ENCODE results near the gene SPACA5B.
A peak's percentile ranks its signal among the peaks of the same experiment; 100 is the strongest.
"Not testable (repeated sequence)": the region's sequence is repeated elsewhere in the genome, so short reads cannot be mapped to it uniquely, and the experiment has no call there.

SPACA5B gene

DNA sequence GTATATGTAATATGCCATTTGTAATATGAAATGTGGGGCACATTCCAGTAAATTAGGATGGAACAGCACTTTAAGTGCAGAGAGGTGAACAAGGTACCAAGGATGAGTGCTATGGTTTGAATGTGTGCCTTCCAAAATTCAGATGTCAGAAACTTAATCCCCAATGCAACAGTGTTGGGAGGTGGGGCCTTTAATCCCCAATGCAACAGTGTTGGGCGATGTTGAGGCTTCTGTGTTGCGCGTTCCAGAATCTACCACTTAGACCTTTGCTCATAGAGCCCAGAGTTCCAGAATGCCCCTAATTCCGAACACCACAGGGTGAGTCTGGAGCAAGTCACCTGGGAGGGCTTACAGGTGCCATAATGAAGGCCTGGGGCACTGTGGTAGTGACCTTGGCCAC, at the start of gene SPACA5B:
Gene SPACA5B, plus strand, starts transcription at position 301 of the 400 bp plus-strand sequence. Its CDS starts 62 bp downstream, at position 363.
- DNase-seq (ENCODE audit: low spot score): not testable (repeated sequence)

GRCh38 chrX:48083212-48083611, 47.2 kb upstream of the SPACA5B start:
- DNase-seq (ENCODE audit: low spot score): peak; percentile 84

- no peak for DNase-seq (ENCODE audit: low spot score)
Observed at GRCh38 chrX:48083706-48084105, 46.7 kb upstream of the SPACA5B start.

DNA sequence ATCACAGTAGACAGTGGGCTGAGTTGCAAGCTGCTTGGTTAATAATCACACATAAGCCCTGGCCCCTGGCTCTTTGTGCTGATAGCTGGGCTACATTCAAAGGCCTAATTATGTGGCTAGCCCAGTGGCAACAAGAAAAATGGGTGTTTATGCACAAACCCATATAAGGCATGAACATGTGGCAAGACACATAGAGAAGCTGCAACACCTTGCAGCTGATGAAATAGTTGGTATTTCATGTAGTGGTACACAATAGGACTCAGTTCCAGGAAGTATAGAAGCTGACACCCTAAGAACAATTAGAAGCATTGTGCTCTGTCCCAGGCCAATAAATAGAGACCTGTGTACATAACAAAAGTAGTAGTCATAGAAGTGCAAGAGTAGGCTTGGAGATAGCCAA, 44.3 kb upstream of the SPACA5B start:
- DNase-seq (ENCODE audit: low spot score): no peak

- DNase-seq (ENCODE audit: low spot score): no peak
Observed at GRCh38 chrX:48090123-48090522, 40.3 kb upstream of the SPACA5B start.

DNA sequence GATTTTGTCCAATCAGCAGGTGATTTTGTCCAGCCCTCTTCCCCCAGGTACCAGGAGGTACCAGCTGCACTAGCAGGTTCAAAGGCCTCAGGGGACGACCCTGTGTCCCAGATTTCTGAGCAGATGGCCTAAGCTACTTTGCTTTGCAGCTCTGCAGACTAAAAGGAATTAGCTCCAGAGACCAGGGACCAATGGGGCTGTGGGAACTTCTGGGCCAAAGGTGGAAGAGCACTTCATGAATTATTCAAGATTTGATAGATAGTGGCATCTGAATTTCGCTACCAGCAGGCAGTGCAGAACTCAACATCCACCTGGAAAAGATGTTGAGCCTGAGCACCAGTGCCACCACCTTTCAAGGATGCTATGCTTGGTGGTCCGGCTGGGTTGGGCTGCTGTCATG, 37.9 kb upstream of the SPACA5B start:
- not testable (repeated sequence) for DNase-seq (ENCODE audit: low spot score)

GRCh38 chrX:48101443-48101842, 29.0 kb upstream of the SPACA5B start:
- DNase-seq (ENCODE audit: low spot score): no peak

- no peak for DNase-seq (ENCODE audit: low spot score)
Observed at GRCh38 chrX:48102874-48103374, 27.5 kb upstream of the SPACA5B start.

- no peak for DNase-seq (ENCODE audit: low spot score)
Observed at GRCh38 chrX:48107717-48108116, 22.7 kb upstream of the SPACA5B start.

DNA sequence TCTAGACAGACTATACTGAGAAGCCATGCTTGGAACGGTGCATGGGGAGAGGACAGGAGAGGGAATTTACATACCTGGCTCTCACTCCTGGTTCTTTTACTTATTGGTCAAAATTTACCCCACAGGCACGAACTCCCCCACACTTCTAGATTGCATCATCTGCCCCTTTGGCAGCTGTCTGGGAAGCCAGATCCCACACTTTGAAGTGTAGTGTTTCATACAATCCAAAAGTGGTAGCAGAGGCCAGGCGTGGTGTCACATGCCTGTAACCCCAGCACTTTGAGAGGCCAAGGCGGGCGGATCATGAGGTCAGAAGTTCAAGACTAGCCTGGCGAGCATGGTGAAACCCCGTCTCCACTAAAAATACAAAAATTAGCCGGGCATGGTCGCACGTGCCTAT, 5.1 kb upstream of the SPACA5B start:
- DNase-seq (ENCODE audit: low spot score): not testable (repeated sequence)

DNA sequence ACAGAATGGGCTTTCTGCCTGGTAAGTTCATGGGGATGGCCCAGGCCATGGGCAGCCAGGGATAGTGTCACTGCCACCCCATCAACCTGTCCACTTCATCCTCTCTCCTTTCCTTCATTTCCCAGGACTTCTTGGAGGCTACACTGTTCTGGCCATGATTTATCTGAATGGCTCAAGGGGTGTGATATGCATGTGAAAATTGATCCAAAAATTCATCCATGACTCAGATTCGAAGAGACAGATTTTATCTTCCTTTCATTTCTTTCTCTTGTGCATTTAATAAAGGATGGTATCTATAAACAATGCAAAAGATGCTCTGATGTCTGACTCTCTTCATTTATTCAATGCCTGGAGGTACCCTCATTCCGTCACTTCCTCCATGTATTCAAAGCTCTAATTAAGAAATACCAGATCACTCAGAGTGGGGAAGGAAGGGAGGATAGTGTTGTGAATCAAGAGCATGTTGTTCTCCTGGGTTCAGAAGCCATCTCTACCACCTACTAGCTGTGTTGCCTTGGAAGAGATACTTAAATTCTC, 1.9 kb downstream of the SPACA5B start:
- DNase-seq (ENCODE audit: low spot score): not testable (repeated sequence)

DNA sequence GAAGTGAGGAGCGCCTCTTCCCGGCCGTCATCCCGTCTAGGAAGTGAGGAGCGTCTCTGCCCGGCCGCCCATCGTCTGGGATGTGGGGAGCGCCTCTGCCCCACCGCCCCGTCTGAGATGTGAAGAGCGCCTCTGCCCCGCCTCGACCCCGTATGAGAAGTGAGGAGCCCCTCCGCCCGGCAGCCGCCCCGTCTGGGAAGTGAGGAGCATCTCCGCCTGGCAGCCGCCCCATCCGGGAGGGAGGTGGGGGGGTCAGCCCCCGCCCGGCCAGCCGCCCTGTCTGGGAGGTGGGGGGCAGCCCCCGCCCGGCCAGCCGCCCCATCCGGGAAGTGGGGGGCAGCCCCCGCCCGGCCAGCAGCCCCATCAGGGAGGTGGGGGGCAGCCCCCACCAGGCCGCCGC, 8.7 kb downstream of the SPACA5B start:
- DNase-seq (ENCODE audit: low spot score): not testable (repeated sequence)

DNA sequence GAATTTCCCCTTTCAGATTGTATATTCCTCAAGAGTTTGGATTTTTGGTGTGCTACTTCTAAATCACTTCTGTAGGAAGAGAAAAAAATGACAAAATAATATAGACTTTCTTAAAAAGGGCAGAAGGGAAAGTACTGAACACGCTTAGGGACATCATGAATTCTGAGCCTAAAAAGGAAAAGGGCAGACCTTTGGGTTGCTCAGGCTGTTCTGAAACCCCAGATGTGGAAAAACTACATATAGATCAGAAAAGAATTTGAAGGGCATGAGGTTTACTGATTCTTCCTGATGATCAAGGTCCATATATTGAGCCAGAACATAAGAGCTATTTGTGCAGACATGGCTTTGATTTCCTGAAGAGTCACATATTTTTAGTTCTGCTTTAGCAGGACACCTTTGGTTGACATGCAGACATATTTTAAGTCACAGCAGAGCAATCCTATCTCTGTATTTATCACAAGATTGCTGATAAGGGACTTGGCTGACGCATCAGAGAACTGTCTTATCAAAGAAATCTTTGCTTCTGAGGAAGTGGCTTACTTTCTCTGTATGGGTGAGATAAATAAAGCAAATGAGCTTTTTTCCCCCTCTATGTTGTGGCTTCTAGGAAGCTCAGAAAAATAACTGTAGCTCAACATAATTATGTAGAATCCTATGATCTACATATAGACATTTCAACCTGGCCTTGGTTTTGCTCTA, 11.5 kb downstream of the SPACA5B start:
- DNase-seq (ENCODE audit: low spot score): not testable (repeated sequence)

DNA sequence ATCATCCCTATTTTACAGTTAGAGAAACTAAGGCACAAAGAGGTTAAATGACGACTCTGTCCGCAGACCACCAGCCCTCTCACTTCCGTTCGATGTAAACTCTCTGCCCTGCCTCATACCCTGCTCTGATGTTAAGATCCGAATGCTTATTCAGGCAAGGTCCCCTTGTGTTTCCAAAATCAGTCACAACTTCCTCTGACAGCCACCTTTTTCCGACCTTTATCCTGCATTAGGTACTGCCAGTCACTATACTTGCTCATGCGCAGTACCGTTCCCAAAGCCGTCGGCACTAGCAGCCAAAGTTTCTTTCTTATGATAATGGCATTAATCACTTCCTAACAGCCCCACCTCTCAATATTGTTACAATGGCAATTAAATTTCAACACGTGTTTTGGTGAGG, 12.3 kb downstream of the SPACA5B start:
- DNase-seq (ENCODE audit: low spot score): not testable (repeated sequence)

- no peak for DNase-seq (ENCODE audit: low spot score)
Observed at GRCh38 chrX:48153769-48154168, 23.3 kb downstream of the SPACA5B start.

DNA sequence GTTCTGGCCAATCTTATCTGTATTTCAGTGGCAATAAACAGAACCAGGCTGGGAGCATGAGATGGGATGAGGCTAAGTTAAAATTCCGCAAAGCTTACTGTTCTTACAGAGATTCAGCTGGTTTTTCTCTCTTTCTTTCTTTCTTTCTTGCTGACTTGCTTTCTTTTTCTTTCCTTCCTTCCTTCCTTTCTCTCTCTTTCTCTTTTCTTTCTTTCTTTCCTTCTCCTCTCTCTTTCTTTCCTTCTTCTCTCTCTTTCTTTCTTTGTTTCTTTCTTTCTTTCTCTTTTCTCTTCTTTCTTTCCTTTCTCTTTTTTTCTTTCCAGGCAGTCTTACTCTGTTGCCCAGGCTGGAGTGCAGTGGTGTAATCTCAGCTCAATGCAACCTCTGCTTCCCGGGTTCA, 24.4 kb downstream of the SPACA5B start:
- DNase-seq (ENCODE audit: low spot score): no peak

DNA sequence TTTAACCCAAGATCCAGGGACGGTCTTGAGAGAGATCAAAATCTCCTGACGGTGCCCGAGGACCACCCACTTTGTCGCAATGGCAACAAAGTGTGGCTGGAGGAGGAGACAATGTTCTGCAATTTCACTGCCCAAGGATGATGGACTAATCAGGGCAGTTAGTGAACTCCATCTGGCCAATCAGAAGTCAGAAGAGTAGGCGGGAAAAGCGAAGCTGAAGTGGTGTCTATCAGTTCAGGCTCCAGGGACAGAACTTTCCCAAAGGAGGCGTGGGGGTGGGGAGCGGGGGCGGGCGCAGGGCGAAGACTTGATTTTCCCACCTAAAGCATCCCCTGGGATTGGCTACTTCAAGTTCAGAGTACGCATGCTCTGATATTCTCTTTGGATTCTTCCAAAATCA, 25.6 kb downstream of the SPACA5B start:
- no peak for DNase-seq (ENCODE audit: low spot score)

DNA sequence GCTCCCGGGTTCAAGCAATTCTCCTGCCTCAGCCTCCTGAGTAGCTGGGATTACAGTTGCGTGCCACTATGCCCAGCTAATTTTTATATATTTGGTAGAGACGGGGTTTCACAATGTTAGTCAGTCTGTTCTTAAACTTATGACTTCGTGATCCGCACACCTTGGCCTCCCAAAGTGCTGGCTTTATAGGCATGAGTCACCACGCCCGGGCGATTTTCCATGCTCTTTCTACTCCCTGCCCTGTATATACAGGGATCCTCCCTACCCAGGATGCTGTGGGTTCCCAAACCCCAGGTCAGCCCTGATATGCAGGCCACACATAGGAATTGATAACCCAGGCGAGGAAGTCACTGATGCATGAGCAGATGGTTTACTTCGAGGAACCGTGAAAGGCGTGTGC, 34.8 kb downstream of the SPACA5B start:
- DNase-seq (ENCODE audit: low spot score): no peak

DNA sequence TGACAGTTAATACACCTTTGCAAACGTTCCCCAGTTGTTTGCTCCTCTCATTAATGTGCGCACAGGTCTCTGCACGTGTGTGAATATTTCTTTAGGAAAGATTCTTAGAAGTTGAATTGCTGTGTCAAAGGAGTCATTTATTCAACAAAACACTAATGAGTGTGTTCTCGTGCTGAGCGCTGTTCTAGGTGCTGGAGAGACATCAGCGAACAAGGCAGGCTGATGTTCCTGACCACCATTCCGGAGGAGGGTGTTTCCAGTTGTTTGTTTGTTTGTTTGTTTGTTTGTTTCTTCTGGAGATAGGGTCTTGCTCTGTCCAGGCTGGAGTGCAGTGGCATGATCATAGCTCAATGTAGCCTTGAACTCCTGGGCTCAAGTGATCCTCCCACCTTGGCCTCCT, 35.9 kb downstream of the SPACA5B start:
- DNase-seq (ENCODE audit: low spot score): not testable (repeated sequence)

- DNase-seq (ENCODE audit: low spot score): no peak
Observed at GRCh38 chrX:48179691-48180090, 49.3 kb downstream of the SPACA5B start.

DNA sequence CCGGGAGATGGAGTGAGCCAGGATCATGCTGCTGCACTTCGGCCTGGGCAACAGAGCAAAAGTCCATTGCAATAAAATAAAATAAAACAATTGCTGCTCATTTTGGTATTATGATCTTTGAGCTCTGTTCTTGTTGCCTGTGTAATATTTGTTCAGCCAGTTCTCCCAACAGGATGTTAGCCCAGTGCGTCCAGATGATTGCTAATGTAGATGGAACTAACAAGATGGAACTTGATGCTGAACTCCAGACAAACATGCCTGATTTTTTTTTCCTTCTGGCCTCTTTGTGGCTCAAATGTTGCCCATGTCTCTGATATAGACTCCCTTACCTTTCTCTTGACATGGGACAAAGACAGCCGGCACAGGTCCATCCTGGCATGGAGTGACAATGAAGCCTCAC, 50.4 kb downstream of the SPACA5B start:
- no peak for DNase-seq (ENCODE audit: low spot score)

DNA sequence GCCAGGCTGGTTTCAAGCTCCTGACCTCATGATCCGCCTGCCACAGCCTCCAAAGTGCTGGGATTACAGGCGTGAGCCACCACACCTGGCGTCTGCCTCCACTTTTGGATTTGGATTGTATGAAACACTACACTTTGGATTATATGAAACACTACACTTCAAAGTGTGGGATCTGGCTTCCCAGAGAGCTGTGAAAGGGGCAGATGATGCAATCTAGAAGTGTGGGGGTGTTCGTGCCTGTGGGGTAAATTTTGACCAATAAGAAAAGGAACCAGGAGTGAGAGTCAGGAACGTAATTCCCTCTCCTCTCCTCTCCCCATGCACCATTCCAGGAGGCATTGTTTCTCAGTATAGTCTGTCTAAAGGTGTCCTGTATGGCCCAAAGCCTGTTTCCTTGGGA, 51.5 kb downstream of the SPACA5B start:
- not testable (repeated sequence) for DNase-seq (ENCODE audit: low spot score)
